ENCODE data around the gene SGSM1.

The SGSM1 gene

GRCh38 chr22:24867323-24868022, 61.5 kb downstream of the SGSM1 start:
- TF ChIP-seq POLR2A (IDR thresholded peaks at IDR 0.05; ENCODE audit: extremely low read depth, insufficient read length), result no peak
- TF ChIP-seq CTCF (IDR thresholded peaks at IDR 0.05; ENCODE audit: low read depth, low read length), result no peak
- TF ChIP-seq MYC (IDR thresholded peaks at IDR 0.05; ENCODE audit: low read depth, low read length), result no peak
- no peak for TF ChIP-seq MAX (IDR thresholded peaks at IDR 0.05; ENCODE audit: low read depth, low read length)
- no peak overlapping the region for H3K4me3 ChIP-seq (ENCODE audit: low read depth, low read length)
- no peak for DNase-seq (ENCODE audit: low read depth)

- no peak for DNase-seq (ENCODE audit: low read depth)
- no peak for TF ChIP-seq MAX (IDR thresholded peaks at IDR 0.05; ENCODE audit: low read depth, low read length)
- no peak for TF ChIP-seq MYC (IDR thresholded peaks at IDR 0.05; ENCODE audit: low read depth, low read length)
- TF ChIP-seq POLR2A (IDR thresholded peaks at IDR 0.05; ENCODE audit: extremely low read depth, insufficient read length), result no peak
- no peak for TF ChIP-seq CTCF (IDR thresholded peaks at IDR 0.05; ENCODE audit: low read depth, low read length)
- H3K4me3 ChIP-seq (ENCODE audit: low read depth, low read length), result no peak overlapping the region
These were observed 63.0 kb downstream of the SGSM1 start for GRCh38 chr22:24868979-24869378.

GRCh38 chr22:24871611-24872205, 65.7 kb downstream of the SGSM1 start:
- TF ChIP-seq CTCF (IDR thresholded peaks at IDR 0.05; ENCODE audit: low read depth, low read length) (no peak), MYC (IDR thresholded peaks at IDR 0.05; ENCODE audit: low read depth, low read length) (peak; percentile 66), MAX (IDR thresholded peaks at IDR 0.05; ENCODE audit: low read depth, low read length) (peak; percentile 44; the same call in 1 of the 2 replicates)
- H3K4me3 ChIP-seq (ENCODE audit: low read depth, low read length), result no peak overlapping the region
- DNase-seq (ENCODE audit: low read depth), result peak; percentile 98

GRCh38 chr22:24873226-24873625, 67.2 kb downstream of the SGSM1 start:
- no peak for TF ChIP-seq CTCF (IDR thresholded peaks at IDR 0.05; ENCODE audit: low read depth, low read length)
- no peak for TF ChIP-seq MYC (IDR thresholded peaks at IDR 0.05; ENCODE audit: low read depth, low read length)
- TF ChIP-seq MAX (IDR thresholded peaks at IDR 0.05; ENCODE audit: low read depth, low read length), result no peak
- TF ChIP-seq POLR2A (IDR thresholded peaks at IDR 0.05; ENCODE audit: extremely low read depth, insufficient read length), result no peak
- DNase-seq (ENCODE audit: low read depth), result no peak
- no peak overlapping the region for H3K4me3 ChIP-seq (ENCODE audit: low read depth, low read length)

- peak; percentile 74 for DNase-seq (ENCODE audit: low read depth)
- H3K4me3 ChIP-seq (ENCODE audit: low read depth, low read length), result no peak overlapping the region
- no peak for TF ChIP-seq POLR2A (IDR thresholded peaks at IDR 0.05; ENCODE audit: extremely low read depth, insufficient read length)
- peak; percentile 60 for TF ChIP-seq MAX (IDR thresholded peaks at IDR 0.05; ENCODE audit: low read depth, low read length)
These were observed 70.0 kb downstream of the SGSM1 start for GRCh38 chr22:24875862-24876506.

GRCh38 chr22:24876700-24877099, 70.7 kb downstream of the SGSM1 start:
- H3K4me3 ChIP-seq (ENCODE audit: low read depth, low read length), result no peak overlapping the region
- TF ChIP-seq MYC (IDR thresholded peaks at IDR 0.05; ENCODE audit: low read depth, low read length) (no peak), POLR2A (IDR thresholded peaks at IDR 0.05; ENCODE audit: extremely low read depth, insufficient read length) (no peak), MAX (IDR thresholded peaks at IDR 0.05; ENCODE audit: low read depth, low read length) (no peak), CTCF (IDR thresholded peaks at IDR 0.05; ENCODE audit: low read depth, low read length) (no peak)
- DNase-seq (ENCODE audit: low read depth), result no peak

Measured in NB4 (cell line).